ENCODE data around the gene DGKG.

DGKG gene

GRCh38 chr3:186368717-186369116, 6.7 kb upstream of the DGKG start:
- no peak for TF ChIP-seq SPI1 (IDR thresholded peaks at IDR 0.05; ENCODE audit: borderline replicate concordance, low read depth)
- TF ChIP-seq POLR2AphosphoS5 (IDR thresholded peaks at IDR 0.05; ENCODE audit: low read depth), result no peak
- TF ChIP-seq REST (IDR thresholded peaks at IDR 0.05; ENCODE audit: insufficient replicate concordance, low read depth), result no peak
- TF ChIP-seq CTCF (IDR thresholded peaks at IDR 0.05; ENCODE audit: insufficient read depth, low read length), result no peak
- no peak for TF ChIP-seq GABPA (IDR thresholded peaks at IDR 0.05; ENCODE audit: low read depth)
- no peak for DNase-seq (ENCODE audit: low read depth in 1 of 2, low spot score in 1 of 2)
- Histone ChIP-seq H3K27me3 (ENCODE audit: insufficient read depth, poor library complexity, severe bottlenecking) (no peaks in the 10 kb centered on the region), H3K4me3 (replicated peaks; ENCODE audit: insufficient read depth, low read length) (no peak overlapping the region), H3K27ac (replicated peaks) (peak overlapping the region; percentile 90)

- TF ChIP-seq CTCF (IDR thresholded peaks at IDR 0.05; ENCODE audit: insufficient read depth, low read length) (no peak), GABPA (IDR thresholded peaks at IDR 0.05; ENCODE audit: low read depth) (no peak), REST (IDR thresholded peaks at IDR 0.05; ENCODE audit: insufficient replicate concordance, low read depth) (no peak), POLR2AphosphoS5 (IDR thresholded peaks at IDR 0.05; ENCODE audit: low read depth) (no peak), SPI1 (IDR thresholded peaks at IDR 0.05; ENCODE audit: borderline replicate concordance, low read depth) (peak; percentile 42; the same call in 1 of the 2 replicates)
- Histone ChIP-seq H3K4me3 (replicated peaks; ENCODE audit: insufficient read depth, low read length) (no peak overlapping the region), H3K27ac (replicated peaks) (peak overlapping the region; percentile 90), H3K27me3 (ENCODE audit: insufficient read depth, poor library complexity, severe bottlenecking) (no peaks in the 10 kb centered on the region)
- DNase-seq (ENCODE audit: low read depth in 1 of 2, low spot score in 1 of 2), result peak in 1 of 2 experiments; percentile 80
Observed at GRCh38 chr3:186368176-186368575, 6.1 kb upstream of the DGKG start.

GRCh38 chr3:186367631-186368030, 5.6 kb upstream of the DGKG start:
- Histone ChIP-seq H3K4me3 (replicated peaks; ENCODE audit: insufficient read depth, low read length) (no peak overlapping the region), H3K27ac (replicated peaks) (peak overlapping the region; percentile 90), H3K27me3 (ENCODE audit: insufficient read depth, poor library complexity, severe bottlenecking) (no peaks in the 10 kb centered on the region)
- no peak for TF ChIP-seq REST (IDR thresholded peaks at IDR 0.05; ENCODE audit: insufficient replicate concordance, low read depth)
- no peak for TF ChIP-seq GABPA (IDR thresholded peaks at IDR 0.05; ENCODE audit: low read depth)
- no peak for TF ChIP-seq CTCF (IDR thresholded peaks at IDR 0.05; ENCODE audit: insufficient read depth, low read length)
- no peak for TF ChIP-seq POLR2AphosphoS5 (IDR thresholded peaks at IDR 0.05; ENCODE audit: low read depth)
- TF ChIP-seq SPI1 (IDR thresholded peaks at IDR 0.05; ENCODE audit: borderline replicate concordance, low read depth), result no peak
- no peak for DNase-seq (ENCODE audit: low read depth in 1 of 2, low spot score in 1 of 2)

Measured in HL-60 (cell line).